HCT116 (cell line): ENCODE measurements around the gene ALG8.

Experiments
- CBX3 ChIP-seq: IDR thresholded peaks from 2 replicates; pipeline ENCODE4 v1.6.1; 2012; ENCODE audit warnings: low read depth
- CEBPB ChIP-seq: IDR thresholded peaks from 2 replicates; pipeline ENCODE4 v1.6.1; 2012; ENCODE audit warnings: low read depth
- EGR1 ChIP-seq: IDR thresholded peaks from 2 replicates; pipeline ENCODE4 v1.6.1; 2012; ENCODE audit warnings: low read depth
- EZH2 ChIP-seq: fragments of 200-600 bp; sonication (generic); IDR thresholded peaks from 2 replicates; pipeline ENCODE4 v1.6.1; 2017; ENCODE audit warnings: antibody characterized with exemption, mixed run types
- POLR2A ChIP-seq: IDR thresholded peaks from 2 replicates; pipeline ENCODE4 v1.7.0; 2011; ENCODE audit warnings: borderline replicate concordance; ENCODE audit not compliant: insufficient read depth, insufficient read length; ENCODE audit errors: extremely low read depth
- SRF ChIP-seq: IDR thresholded peaks from 2 replicates; pipeline ENCODE4 v1.6.1; 2012; ENCODE audit warnings: low read depth
- TF ChIP-seq, protein P1 (sequence below): IDR thresholded peaks from 2 replicates; pipeline ENCODE4 v1.6.1; 2012; ENCODE audit warnings: low read depth
- TF ChIP-seq, protein P2 (sequence below), 3 experiments: fragments of 200-600 bp in 1 of 3; sonication (generic) in 1 of 3; IDR thresholded peaks in 2 of 3; conservative IDR thresholded peaks in 1 of 3; 2 replicates each; pipeline ENCODE4 v1.5.1; 2012 to 2017; ENCODE audit warnings: low read depth in 2 of 3, low read length in 2 of 3, antibody characterized with exemption in 1 of 3, borderline replicate concordance in 1 of 3, control low read depth in 1 of 3, mild to moderate bottlenecking in 1 of 3, mixed read lengths in 1 of 3, mixed run types in 1 of 3, moderate library complexity in 1 of 3; ENCODE audit not compliant: insufficient read depth in 1 of 3

DNA sequence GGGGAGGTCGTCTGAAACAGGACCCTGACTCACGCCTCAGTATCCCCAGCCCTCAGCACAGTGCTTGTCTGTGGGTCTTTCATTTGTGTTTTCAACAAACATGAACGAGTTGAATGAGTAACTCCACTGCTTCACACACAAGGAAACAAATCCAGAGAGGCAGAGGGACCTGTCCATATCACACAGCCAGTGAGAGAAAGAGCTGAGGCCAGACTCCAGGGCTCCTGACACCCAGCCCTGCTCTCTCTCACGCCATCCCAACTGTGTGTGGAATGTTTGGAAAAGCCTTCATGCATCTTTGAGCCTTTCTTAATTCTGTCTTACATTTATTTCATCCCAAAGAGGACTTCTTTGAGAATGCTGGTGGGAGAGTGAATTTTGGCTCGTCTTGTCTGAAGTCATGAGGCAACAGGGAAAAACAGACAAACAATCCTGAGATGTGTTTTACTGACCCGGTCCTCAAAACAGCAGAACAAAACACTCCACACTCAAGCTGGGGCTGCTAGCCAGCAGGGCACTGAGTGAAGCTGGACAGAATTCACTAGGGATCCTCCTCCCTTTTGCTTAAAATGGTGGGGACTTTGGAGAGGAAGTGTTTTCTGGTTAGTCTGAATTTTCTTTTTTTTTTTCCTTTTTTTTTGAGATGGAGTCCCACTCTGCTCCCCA lies 19.7 kb upstream of the ALG8 start:
- TF ChIP-seq, protein P1, sequence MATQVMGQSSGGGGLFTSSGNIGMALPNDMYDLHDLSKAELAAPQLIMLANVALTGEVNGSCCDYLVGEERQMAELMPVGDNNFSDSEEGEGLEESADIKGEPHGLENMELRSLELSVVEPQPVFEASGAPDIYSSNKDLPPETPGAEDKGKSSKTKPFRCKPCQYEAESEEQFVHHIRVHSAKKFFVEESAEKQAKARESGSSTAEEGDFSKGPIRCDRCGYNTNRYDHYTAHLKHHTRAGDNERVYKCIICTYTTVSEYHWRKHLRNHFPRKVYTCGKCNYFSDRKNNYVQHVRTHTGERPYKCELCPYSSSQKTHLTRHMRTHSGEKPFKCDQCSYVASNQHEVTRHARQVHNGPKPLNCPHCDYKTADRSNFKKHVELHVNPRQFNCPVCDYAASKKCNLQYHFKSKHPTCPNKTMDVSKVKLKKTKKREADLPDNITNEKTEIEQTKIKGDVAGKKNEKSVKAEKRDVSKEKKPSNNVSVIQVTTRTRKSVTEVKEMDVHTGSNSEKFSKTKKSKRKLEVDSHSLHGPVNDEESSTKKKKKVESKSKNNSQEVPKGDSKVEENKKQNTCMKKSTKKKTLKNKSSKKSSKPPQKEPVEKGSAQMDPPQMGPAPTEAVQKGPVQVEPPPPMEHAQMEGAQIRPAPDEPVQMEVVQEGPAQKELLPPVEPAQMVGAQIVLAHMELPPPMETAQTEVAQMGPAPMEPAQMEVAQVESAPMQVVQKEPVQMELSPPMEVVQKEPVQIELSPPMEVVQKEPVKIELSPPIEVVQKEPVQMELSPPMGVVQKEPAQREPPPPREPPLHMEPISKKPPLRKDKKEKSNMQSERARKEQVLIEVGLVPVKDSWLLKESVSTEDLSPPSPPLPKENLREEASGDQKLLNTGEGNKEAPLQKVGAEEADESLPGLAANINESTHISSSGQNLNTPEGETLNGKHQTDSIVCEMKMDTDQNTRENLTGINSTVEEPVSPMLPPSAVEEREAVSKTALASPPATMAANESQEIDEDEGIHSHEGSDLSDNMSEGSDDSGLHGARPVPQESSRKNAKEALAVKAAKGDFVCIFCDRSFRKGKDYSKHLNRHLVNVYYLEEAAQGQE = no peak
- TF ChIP-seq, protein P2, sequence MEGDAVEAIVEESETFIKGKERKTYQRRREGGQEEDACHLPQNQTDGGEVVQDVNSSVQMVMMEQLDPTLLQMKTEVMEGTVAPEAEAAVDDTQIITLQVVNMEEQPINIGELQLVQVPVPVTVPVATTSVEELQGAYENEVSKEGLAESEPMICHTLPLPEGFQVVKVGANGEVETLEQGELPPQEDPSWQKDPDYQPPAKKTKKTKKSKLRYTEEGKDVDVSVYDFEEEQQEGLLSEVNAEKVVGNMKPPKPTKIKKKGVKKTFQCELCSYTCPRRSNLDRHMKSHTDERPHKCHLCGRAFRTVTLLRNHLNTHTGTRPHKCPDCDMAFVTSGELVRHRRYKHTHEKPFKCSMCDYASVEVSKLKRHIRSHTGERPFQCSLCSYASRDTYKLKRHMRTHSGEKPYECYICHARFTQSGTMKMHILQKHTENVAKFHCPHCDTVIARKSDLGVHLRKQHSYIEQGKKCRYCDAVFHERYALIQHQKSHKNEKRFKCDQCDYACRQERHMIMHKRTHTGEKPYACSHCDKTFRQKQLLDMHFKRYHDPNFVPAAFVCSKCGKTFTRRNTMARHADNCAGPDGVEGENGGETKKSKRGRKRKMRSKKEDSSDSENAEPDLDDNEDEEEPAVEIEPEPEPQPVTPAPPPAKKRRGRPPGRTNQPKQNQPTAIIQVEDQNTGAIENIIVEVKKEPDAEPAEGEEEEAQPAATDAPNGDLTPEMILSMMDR (IDR thresholded peaks at IDR 0.05 in 2 of 3, conservative IDR thresholded peaks at IDR 0.05 in 1 of 3; ENCODE audit: borderline replicate concordance in 1 of 3, insufficient read depth in 1 of 3, low read depth in 2 of 3, low read length in 2 of 3) = no peak
- no peak for TF ChIP-seq CEBPB
- no peak for TF ChIP-seq CBX3
- no peak for TF ChIP-seq POLR2A
- TF ChIP-seq EZH2 = no peak
- no peak for TF ChIP-seq SRF
- TF ChIP-seq EGR1 = no peak
